ENCODE data around the gene SPECC1.
"Not testable (repeated sequence)": the region's sequence is repeated elsewhere in the genome, so short reads cannot be mapped to it uniquely, and the experiment has no call there.

The SPECC1 gene

DNA sequence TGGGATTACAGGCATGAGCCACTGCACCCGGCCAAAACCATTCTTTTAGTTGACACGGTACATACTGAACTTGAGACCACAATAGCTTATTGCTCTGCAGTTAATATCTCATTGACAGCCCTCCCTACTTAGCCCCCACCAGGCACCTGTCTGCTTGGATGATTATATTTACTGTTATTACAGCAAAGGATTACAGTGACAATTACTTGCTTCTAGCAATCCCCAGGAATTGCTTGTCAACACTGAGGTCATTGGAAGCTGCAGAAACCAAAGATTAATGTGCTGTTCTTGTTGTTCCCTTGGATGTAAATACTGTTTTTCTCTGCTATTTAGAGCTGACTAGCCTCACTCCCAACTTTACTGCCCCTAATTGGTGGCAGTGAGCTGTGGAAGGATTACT lies 247.0 kb downstream of the SPECC1 start:
- no peak overlapping the region for H3K27ac ChIP-seq
- POLR2A ChIA-PET (ENCODE audit: low non-redundant PET): no interaction called here
- CTCF ChIA-PET: interaction anchor here (0.5 kb wide), 1 partner anchor 330 kb away, joined by 3 read pairs; no protein-coding TSS in a partner anchor
- no peak for DNase-seq (ENCODE audit: low spot score)
- TF ChIP-seq, protein P1, sequence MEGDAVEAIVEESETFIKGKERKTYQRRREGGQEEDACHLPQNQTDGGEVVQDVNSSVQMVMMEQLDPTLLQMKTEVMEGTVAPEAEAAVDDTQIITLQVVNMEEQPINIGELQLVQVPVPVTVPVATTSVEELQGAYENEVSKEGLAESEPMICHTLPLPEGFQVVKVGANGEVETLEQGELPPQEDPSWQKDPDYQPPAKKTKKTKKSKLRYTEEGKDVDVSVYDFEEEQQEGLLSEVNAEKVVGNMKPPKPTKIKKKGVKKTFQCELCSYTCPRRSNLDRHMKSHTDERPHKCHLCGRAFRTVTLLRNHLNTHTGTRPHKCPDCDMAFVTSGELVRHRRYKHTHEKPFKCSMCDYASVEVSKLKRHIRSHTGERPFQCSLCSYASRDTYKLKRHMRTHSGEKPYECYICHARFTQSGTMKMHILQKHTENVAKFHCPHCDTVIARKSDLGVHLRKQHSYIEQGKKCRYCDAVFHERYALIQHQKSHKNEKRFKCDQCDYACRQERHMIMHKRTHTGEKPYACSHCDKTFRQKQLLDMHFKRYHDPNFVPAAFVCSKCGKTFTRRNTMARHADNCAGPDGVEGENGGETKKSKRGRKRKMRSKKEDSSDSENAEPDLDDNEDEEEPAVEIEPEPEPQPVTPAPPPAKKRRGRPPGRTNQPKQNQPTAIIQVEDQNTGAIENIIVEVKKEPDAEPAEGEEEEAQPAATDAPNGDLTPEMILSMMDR (conservative IDR thresholded peaks at IDR 0.05; ENCODE audit: low read depth): no peak

GRCh38 chr17:20257008-20257407 lies 247.8 kb downstream of the SPECC1 start:
- no peak for DNase-seq (ENCODE audit: low spot score)
- TF ChIP-seq, protein P1 (conservative IDR thresholded peaks at IDR 0.05; ENCODE audit: low read depth): no peak

DNA sequence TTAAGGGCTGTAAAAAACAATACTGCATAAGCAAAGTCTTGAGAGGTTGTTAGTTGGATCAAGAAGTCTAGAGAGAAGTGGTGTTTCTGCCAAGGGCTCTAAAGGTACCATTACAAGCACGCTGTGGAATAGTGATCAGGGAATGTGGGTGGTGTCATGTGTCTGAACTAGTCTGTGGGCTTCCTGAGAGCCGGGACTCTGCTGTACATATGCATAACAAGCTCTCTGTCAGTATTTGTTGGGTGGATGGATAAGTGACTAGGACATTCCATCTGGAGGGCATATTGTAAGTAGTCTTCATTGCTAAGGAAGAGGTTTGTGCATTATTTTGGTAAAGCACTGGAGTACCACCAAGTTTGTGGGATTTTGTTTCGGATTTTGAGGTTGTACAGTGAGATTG lies 248.6 kb downstream of the SPECC1 start:
- CTCF ChIA-PET: no interaction called here
- H3K27ac ChIP-seq: no peak overlapping the region
- TF ChIP-seq, protein P1 (conservative IDR thresholded peaks at IDR 0.05; ENCODE audit: low read depth): no peak
- DNase-seq (ENCODE audit: low spot score): no peak
- POLR2A ChIA-PET (ENCODE audit: low non-redundant PET): no interaction called here

More at GRCh38 chr17:20257008-20257407, 247.8 kb downstream of the SPECC1 start:
- ChIA-PET POLR2A (ENCODE audit: low non-redundant PET) (no interaction called here), CTCF (no interaction called here)
- no peak overlapping the region for H3K27ac ChIP-seq

DNA sequence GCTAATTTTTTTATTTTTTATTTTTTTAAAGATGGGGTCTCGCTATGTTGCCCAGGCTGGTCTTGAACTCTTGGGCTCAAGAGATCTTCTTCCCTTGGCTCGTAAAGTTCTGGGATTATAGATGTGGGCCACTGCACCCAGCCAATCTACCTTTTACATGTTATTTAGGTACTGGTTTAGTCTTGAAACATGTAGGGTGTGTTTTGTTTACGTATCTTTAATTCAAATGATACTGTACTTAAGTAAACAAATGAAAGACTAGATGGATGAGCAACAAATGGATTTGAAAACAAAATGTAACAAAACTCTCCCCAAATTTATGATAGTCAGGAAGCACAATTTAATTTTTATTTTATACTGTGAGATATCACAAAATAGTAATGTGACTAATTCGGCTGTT lies 250.5 kb downstream of the SPECC1 start:
- CTCF ChIA-PET: no interaction called here
- TF ChIP-seq, protein P1 (conservative IDR thresholded peaks at IDR 0.05; ENCODE audit: low read depth): no peak
- POLR2A ChIA-PET (ENCODE audit: low non-redundant PET): no interaction called here
- no peak overlapping the region for H3K27ac ChIP-seq
- DNase-seq (ENCODE audit: low spot score): no peak

DNA sequence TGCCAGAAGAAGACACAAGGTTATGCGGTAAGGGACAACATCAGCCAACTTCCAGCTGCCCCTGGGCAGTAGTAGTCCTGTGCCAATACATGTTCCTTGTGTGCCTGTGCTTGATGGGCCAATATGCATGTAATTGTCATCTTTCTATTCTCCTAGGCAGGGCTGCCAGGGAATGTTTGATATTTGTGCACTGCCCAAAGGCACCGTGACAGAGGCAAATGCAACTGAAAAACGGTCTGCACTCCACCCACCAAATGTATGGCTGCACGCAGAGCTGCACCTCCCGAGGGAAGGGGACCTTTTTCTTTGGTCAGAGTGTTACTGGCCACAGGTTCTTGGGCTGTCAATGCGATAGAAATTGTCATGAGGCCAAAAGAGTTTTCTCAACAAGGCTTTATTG lies 251.1 kb downstream of the SPECC1 start:
- CTCF ChIA-PET: no interaction called here
- no peak overlapping the region for H3K27ac ChIP-seq
- POLR2A ChIA-PET (ENCODE audit: low non-redundant PET): no interaction called here
- TF ChIP-seq, protein P1 (conservative IDR thresholded peaks at IDR 0.05; ENCODE audit: low read depth): no peak
- DNase-seq (ENCODE audit: low spot score): no peak

GRCh38 chr17:20262226-20263114 lies 253.3 kb downstream of the SPECC1 start:
- H3K27ac ChIP-seq: peak overlapping the region; percentile 68
- ChIA-PET CTCF (interaction anchor here (0.6 kb wide), 1 partner anchor 29 kb away, joined by 3 read pairs; no protein-coding TSS in a partner anchor), POLR2A (ENCODE audit: low non-redundant PET) (no interaction called here)
- no peak for DNase-seq (ENCODE audit: low spot score)
- TF ChIP-seq, protein P1 (conservative IDR thresholded peaks at IDR 0.05; ENCODE audit: low read depth): no peak

DNA sequence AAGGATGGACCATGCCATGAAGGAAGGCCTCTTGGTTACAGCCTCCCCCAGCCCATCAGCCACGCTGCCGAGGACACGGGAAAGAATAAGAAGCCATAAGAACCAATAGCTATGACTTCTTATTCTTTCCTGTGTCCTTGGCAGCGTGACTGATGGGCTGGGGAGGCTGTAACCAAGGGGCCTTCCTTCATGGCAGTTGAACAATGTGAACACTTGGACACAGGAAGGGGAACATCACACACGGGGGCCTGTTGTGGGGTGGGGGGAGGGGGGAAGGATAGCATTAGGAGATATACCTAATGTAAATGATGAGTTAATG lies 253.9 kb downstream of the SPECC1 start:
- CTCF ChIA-PET; DNase-seq (ENCODE audit: low spot score); POLR2A ChIA-PET (ENCODE audit: low non-redundant PET): not testable (repeated sequence)
- H3K27ac ChIP-seq: peak overlapping the region; percentile 68

Data from RWPE1 (cell line).